Activated naive CD4-positive, alpha-beta T cell treated with anti-CD3 and anti-CD28 coated beads for 36 hours (primary cell): ENCODE results near the gene RSPH1. TPM values are rescaled to one million over a fixed set of nuclear protein-coding genes. Genes with fewer than 3 reads are reported as not detected.

ENCODE experiments used
- CTCF ChIA-PET: fragments of 350-600 bp; sonication (Branson Sonifier 250); formaldehyde crosslinking; loops from one replicate; lab custom pipeline; 2021; ENCODE audit warnings: antibody characterized with exemption; lab: Charles Lee
- DNase-seq: peaks from one replicate; pipeline ENCODE4 v3.0.0-alpha.2; 2020
- H3K27ac Mint-ChIP-seq: one replicate; pipeline ENCODE4 v1.8.0; 2021; ENCODE audit warnings: mild to moderate bottlenecking, mixed read lengths
- H3K27me3 Mint-ChIP-seq: one replicate; pipeline ENCODE4 v1.8.0; 2021; ENCODE audit warnings: low read depth, mixed read lengths
- H3K36me3 Mint-ChIP-seq: one replicate; pipeline ENCODE4 v1.8.0; 2021; ENCODE audit warnings: low read depth, mixed read lengths
- H3K4me1 Mint-ChIP-seq: one replicate; pipeline ENCODE4 v1.8.0; 2021; ENCODE audit warnings: low read depth, mixed read lengths
- H3K4me3 Mint-ChIP-seq: one replicate; pipeline ENCODE4 v1.8.0; 2021; ENCODE audit warnings: mild to moderate bottlenecking, moderate library complexity, mixed read lengths
- H3K9me3 Mint-ChIP-seq: one replicate; pipeline ENCODE4 v1.8.0; 2021; ENCODE audit warnings: mixed read lengths
- intact Hi-C: fragments of 100-400 bp; cut with micrococcal nuclease; formaldehyde crosslinking; loops from one replicate; pipeline ENCODE4 v1.15.1; 2023
- total RNA-seq, 2 experiments: library from RNA; stranded (reverse); gene quantifications; one replicate each; pipeline ENCODE4 v1.2.3, GENCODE V29; 2021

RSPH1 gene
- total RNA-seq, 2 experiments from 2014 or later: 0.22 TPM; not detected in 1

GRCh38 chr21:42507418-42507817, 11.4 kb upstream of the RSPH1 start:
- Mint-ChIP-seq H3K27ac (no peak overlapping the region), H3K4me3 (no peak overlapping the region), H3K36me3 (no peaks in the 10 kb centered on the region), H3K27me3 (no peaks in the 10 kb centered on the region), H3K4me1 (peaks cover 4% of the 10 kb centered on the region), H3K9me3 (no peaks in the 10 kb centered on the region)
- intact Hi-C loops: no loop called here
- DNase-seq: no peak
- CTCF ChIA-PET: no interaction called here

DNA sequence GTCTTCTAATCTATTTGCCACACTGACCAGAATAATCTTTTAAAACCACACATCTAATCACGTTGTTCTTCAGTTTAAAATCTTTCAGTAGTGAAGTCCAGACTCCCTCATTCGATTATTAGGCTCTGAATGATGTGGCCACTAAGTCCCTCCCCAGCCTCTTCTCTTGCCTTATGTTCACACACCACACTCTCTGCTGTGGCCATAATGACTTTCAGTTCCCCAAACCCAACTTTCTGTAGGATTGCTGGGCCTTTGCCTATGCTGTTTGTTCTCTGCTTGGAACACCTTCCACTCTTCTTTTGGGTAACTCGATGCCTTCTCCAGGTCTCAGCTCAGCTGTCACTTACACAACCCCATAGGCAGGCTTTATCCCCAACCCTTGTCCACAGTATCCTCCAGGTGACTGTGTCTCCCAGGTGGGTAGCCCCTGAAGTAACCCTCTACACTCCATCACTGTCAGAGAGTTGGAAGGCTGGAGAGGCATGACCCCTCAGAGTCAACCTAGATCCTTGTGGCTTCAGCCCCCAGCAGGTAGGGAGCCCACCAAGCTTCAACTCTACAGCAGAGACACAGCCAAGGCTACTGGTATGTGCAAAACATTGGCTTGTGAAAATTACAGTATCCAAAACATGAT, 9.2 kb upstream of the RSPH1 start:
- Mint-ChIP-seq H3K27me3 (no peaks in the 10 kb centered on the region), H3K4me1 (peaks cover 4% of the 10 kb centered on the region), H3K9me3 (no peaks in the 10 kb centered on the region), H3K27ac (no peak overlapping the region), H3K36me3 (no peaks in the 10 kb centered on the region), H3K4me3 (no peak overlapping the region)
- DNase-seq: no peak
- intact Hi-C loops: no loop called here
- CTCF ChIA-PET: no interaction called here

DNA sequence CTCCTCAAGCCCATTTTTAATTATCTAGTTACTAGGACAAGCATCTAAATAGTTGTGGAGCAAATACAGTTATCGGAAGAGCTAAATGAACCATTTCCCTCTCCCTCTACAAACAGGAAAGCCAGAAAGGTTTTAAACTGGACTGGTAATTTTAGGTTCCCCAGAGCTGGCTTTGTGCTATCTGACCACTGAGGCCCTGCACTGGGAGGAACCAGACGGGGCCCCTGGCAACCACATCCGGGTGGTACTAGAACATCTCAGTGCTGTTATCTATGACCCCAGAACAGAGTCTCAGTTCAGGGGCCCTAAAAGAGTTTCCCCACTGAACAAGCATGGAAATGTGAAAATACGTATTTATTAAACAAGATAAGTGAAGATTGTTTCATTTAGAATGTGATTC, 7.7 kb upstream of the RSPH1 start:
- Mint-ChIP-seq H3K27me3 (no peaks in the 10 kb centered on the region), H3K9me3 (no peaks in the 10 kb centered on the region), H3K36me3 (no peaks in the 10 kb centered on the region), H3K27ac (no peak overlapping the region), H3K4me3 (no peak overlapping the region), H3K4me1 (peaks cover 4% of the 10 kb centered on the region)
- intact Hi-C loops: no loop called here
- CTCF ChIA-PET: no interaction called here
- no peak for DNase-seq

DNA sequence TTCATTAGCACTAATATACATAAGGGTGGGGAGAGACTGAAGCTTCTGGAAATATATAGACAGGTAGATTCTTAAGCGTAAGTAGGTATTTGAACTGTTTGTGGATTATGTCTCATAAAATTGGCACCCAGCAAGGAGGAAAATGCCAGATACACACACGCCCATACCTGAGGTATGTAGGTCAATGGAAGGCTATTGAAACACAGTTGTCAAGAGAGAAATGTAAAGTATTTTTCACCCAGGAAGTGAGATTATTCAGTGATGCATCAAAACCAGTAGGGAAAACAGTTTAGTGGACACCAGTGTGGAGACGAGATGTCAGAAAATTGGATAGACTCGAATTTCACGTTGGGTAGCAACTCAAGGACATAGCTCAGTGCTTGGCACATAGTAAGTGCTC, 4.7 kb upstream of the RSPH1 start:
- Mint-ChIP-seq H3K27me3 (no peaks in the 10 kb centered on the region), H3K4me3 (no peak overlapping the region), H3K4me1 (peaks cover 12% of the 10 kb centered on the region), H3K27ac (no peak overlapping the region), H3K36me3 (no peaks in the 10 kb centered on the region), H3K9me3 (no peaks in the 10 kb centered on the region)
- CTCF ChIA-PET: no interaction called here
- intact Hi-C loops: no loop called here
- DNase-seq: no peak

DNA sequence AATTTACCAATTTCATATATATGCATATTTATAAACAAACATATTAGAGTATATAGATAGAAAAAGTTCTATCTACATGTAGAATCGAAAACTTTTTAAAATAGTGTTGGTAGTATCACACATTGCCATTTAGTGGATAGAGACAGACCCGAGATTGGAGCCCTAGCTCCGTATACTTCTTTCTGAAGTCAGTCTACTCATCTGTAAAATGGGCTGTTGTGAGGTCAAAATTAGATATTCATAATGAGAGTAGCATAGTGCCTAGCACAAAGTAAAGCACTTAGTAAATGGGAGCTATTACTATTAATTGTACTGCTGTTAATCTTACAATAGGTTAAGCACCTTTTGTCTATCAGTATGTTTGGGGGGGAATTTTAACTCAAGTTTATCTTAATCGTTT, 4.2 kb upstream of the RSPH1 start:
- intact Hi-C loops: no loop called here
- Mint-ChIP-seq H3K36me3 (no peaks in the 10 kb centered on the region), H3K4me1 (peaks cover 16% of the 10 kb centered on the region), H3K27me3 (no peaks in the 10 kb centered on the region), H3K4me3 (no peak overlapping the region), H3K9me3 (no peaks in the 10 kb centered on the region), H3K27ac (no peak overlapping the region)
- CTCF ChIA-PET: no interaction called here
- DNase-seq: no peak

DNA sequence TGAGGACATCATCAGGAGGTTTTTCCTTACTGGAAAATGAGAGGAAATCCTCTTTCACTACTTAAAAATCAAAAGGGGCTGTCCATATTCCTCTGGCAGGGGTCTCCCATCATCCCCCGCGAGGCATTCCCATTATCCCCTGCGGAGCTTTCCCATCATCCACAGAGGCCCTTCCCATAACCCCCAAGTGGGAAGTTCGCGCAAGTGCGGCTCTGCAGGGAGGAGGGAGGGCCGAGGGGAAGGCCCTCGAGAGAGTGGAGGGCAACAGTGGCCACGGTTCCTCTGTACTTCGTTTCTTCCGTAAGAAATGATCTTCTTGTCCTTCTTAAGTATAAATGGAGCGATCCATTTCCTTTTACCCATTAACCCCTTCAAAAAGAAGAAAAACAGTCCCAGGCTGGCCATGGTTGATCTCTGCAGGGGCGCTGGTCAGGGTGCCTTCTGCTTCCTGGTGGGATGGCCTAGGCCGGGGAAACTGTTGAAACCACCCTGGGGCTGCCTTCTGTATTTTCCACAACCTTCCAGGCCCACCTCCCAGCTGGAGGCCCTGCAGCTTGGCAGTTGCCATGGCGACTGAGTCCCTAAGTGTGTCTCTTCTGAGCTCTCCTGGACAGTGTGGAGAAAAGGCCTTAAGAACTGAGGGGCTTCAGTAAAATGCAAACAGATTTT, 3.6 kb upstream of the RSPH1 start:
- CTCF ChIA-PET: no interaction called here
- no peak for DNase-seq
- intact Hi-C loops: no loop called here
- H3K27ac Mint-ChIP-seq: no peak overlapping the region
- H3K9me3 Mint-ChIP-seq: no peaks in the 10 kb centered on the region
- no peaks in the 10 kb centered on the region for H3K27me3 Mint-ChIP-seq
- H3K4me3 Mint-ChIP-seq: no peak overlapping the region
- no peaks in the 10 kb centered on the region for H3K36me3 Mint-ChIP-seq
- H3K4me1 Mint-ChIP-seq: peaks cover 16% of the 10 kb centered on the region

DNA sequence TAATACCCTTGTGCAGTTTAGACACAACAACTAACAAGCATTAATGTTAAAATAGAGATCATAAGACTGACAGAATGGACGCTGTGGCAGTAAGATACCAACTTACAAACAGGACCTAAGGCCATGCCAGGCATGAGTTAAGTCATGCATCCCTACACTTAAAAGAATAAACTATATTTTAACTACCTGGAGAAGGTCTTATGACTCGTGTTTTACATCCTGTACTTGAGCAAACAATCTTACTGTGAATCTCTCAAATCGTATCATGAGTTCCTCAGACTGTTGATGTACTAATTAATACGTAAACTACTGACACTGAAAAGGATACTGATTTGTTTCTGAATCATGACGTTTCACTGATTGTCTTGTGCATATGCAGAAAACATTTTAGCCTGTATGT, 2.0 kb upstream of the RSPH1 start:
- no peak for DNase-seq
- no peak overlapping the region for H3K4me3 Mint-ChIP-seq
- intact Hi-C loops: no loop called here
- CTCF ChIA-PET: no interaction called here
- no peak overlapping the region for H3K27ac Mint-ChIP-seq
- no peaks in the 10 kb centered on the region for H3K36me3 Mint-ChIP-seq
- peaks cover 13% of the 10 kb centered on the region for H3K4me1 Mint-ChIP-seq
- no peaks in the 10 kb centered on the region for H3K27me3 Mint-ChIP-seq
- H3K9me3 Mint-ChIP-seq: no peaks in the 10 kb centered on the region

DNA sequence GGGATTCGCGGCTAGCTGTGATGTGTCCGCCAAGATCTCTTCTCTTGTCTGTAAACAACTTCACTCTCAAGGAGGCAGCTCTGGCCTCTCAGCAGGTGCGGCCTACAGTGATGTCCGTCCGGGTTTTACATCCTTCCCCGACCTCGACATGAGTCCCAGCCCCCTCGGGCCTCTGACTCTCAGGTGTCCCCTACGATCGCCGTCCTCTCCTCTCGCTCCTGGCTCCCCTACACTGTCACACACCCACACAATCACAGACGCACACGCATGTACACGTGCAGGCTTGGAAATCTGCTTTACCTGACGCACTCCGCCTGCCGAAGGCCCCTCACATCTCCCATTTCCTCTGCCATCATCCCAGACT, 797 bp upstream of the RSPH1 start:
- CTCF ChIA-PET: interaction anchor here (1.1 kb wide), 1 partner anchor 18 kb away, joined by 3 read pairs; no protein-coding TSS in a partner anchor
- Mint-ChIP-seq H3K4me3 (peak overlapping the region; percentile 89), H3K27ac (peak overlapping the region; percentile 84), H3K9me3 (no peaks in the 10 kb centered on the region), H3K36me3 (no peaks in the 10 kb centered on the region), H3K4me1 (peaks cover 24% of the 10 kb centered on the region), H3K27me3 (no peaks in the 10 kb centered on the region)
- intact Hi-C loops: loop anchor here (1.0 to 2.0 kb wide), 3 partner anchors 18 to 32 kb away; no protein-coding TSS in a partner anchor
- DNase-seq: no peak

DNA sequence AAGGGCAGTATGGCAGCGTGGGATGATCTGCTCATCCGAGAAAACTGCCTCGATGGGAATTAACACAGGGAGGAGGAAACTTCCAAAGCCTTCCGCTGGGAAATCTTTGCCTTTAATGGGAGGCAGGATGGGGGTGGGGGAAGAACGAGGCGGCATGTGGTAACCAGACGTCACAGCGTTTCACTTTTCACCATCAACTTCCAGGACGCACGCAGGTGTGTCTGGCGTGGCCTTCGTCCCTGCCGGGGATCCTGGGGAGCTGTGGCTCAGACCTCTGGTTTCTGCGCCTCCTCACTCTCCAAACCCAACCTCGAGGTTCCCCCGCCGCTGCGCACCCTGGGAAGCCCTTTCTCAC, 282 bp downstream of the RSPH1 start:
- DNase-seq: no peak
- H3K27ac Mint-ChIP-seq: peak overlapping the region; percentile 5
- peaks cover 24% of the 10 kb centered on the region for H3K4me1 Mint-ChIP-seq
- no peaks in the 10 kb centered on the region for H3K27me3 Mint-ChIP-seq
- no peaks in the 10 kb centered on the region for H3K36me3 Mint-ChIP-seq
- intact Hi-C loops: loop anchor here (1.0 to 2.0 kb wide), 3 partner anchors 20 to 32 kb away; no protein-coding TSS in a partner anchor
- H3K9me3 Mint-ChIP-seq: no peaks in the 10 kb centered on the region
- CTCF ChIA-PET: no interaction called here
- H3K4me3 Mint-ChIP-seq: peak overlapping the region; percentile 89

- CTCF ChIA-PET: no interaction called here
- H3K4me1 Mint-ChIP-seq: peaks cover 24% of the 10 kb centered on the region
- H3K27me3 Mint-ChIP-seq: no peaks in the 10 kb centered on the region
- H3K36me3 Mint-ChIP-seq: no peaks in the 10 kb centered on the region
- no peak overlapping the region for H3K27ac Mint-ChIP-seq
- intact Hi-C loops: no loop called here
- DNase-seq: no peak
- peak overlapping the region; percentile 89 for H3K4me3 Mint-ChIP-seq
- no peaks in the 10 kb centered on the region for H3K9me3 Mint-ChIP-seq
These were observed 997 bp downstream of the RSPH1 start for GRCh38 chr21:42495027-42495426.

DNA sequence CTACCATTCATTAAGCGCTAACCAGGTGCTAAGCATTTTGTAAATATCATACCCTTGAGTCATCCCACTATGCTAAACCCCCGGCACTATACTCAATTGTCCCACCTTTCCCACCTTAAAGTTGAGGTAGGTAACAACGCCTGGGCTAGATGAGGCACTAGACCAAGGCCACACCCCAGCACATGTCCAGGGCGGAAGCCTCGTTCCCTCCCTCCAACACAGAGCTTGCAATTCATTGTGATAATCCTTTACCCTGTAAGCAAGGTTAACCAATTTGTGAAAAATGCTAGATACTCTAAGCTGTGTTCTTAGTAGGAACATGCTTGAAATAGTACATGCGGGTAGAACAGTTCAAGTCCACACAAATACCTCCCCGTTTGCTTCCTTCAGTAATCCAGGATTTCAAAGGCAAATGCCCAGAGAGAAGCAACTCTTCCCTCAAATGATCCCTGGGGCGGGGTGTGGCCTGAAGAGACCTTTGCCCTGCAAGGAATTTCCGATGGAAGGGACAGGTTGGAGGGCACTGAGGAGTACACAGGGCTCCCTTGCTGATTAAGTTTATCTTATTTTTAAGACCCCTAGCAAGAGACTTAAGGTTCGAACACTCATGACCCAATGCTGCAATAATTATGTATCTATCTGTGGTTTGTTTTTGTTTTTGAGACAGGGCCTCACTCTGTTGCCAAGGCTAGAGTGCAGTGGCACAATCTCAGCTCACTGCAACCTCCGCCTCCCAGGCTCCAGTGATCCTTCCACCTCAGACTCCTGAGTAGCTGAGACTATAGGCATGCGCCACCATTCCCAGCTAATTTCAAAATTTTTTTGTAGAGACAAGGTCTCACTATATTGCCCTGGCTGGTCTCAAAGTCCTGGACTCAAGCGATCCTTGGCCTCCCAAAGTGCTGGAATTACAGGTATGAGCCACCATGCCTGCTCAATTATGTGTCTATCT, 2.6 kb downstream of the RSPH1 start:
- Mint-ChIP-seq H3K27me3 (no peaks in the 10 kb centered on the region), H3K4me3 (no peak overlapping the region), H3K9me3 (no peaks in the 10 kb centered on the region), H3K27ac (no peak overlapping the region), H3K4me1 (peaks cover 24% of the 10 kb centered on the region), H3K36me3 (no peaks in the 10 kb centered on the region)
- intact Hi-C loops: no loop called here
- CTCF ChIA-PET: interaction anchor here (1.5 kb wide), 1 partner anchor 26 kb away, joined by 4 read pairs; no protein-coding TSS in a partner anchor
- DNase-seq: no peak

DNA sequence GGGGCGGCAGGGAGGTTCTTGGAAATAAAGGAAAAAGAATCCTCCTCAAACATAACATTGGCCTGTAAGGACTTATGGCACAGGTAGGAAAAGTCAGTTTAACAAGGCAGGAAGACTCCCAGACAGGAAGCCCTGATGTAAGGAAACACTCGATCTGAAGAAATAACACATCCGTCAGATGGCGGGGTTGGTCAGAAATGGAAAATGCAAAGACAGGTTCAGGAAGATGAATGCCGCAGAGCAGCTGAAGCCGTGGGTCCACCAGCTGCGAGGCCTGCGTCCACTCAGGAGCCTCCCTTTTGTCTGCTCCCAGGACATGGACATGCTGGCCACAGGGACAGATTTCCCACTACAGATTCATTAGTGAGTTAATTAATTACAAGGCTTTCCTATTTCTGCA, 3.8 kb downstream of the RSPH1 start:
- Mint-ChIP-seq H3K27me3 (no peaks in the 10 kb centered on the region), H3K4me1 (peaks cover 24% of the 10 kb centered on the region), H3K9me3 (no peaks in the 10 kb centered on the region), H3K36me3 (no peaks in the 10 kb centered on the region), H3K4me3 (no peak overlapping the region), H3K27ac (no peak overlapping the region)
- no peak for DNase-seq
- CTCF ChIA-PET: interaction anchor here (1.5 kb wide), 1 partner anchor 25 kb away, joined by 4 read pairs; no protein-coding TSS in a partner anchor
- intact Hi-C loops: no loop called here
